Dedifferentiated amniotic fluid mesenchymal stem cell (primary cell): ENCODE results near the gene KRT26.
A peak's percentile ranks its signal among the peaks of the same experiment; 100 is the strongest.
"Not testable (repeated sequence)": the region's sequence is repeated elsewhere in the genome, so short reads cannot be mapped to it uniquely, and the experiment has no call there.

Experiments
- DNase-seq: peaks from one replicate; pipeline ENCODE4 v3.0.0-alpha.2; 2016; ENCODE audit errors: extremely low spot score

KRT26 gene, protein sequence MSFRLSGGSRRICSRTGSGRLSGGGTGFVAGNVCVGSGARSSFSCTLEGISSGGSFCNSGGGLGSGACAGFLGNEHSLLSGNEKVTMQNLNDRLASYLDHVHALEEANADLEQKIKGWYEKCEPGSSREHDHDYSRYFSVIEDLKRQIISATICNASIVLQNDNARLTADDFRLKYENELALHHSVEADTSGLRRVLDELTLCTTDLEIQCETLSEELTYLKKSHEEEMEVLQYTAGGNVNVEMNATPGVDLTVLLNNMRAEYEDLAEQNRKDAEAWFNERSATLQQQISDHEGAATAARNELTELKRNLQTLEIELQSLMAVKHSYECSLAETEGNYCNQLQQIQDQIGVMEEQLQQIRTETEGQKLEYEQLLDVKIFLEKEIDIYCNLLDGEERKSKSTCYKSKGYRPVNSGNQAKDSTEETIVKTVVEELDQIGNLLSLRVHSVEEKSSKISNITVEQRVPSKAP

DNA sequence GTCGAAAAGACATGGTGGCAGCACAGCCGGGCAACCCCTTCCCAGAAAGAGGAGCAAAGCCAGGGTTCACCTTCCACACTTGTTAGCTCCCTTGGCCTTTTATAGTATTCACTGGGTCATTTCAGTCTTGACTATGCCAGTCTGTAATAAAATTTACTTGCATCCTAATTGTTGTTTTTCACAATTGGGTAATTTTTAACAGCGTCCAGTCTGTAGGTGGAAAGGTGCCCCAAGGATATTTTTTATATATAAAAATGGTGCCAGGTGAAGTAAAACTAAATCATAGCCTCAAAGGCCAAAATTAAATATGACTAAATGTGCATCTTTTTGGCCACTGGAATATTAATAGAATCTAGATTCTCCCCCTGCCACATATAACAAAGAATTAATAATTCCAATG lies at the start of gene KRT26:
Gene KRT26, minus strand, starts transcription at position 101 of the 400 bp plus-strand sequence. Its CDS starts 88 bp downstream, at position 13.
- DNase-seq: no peak

DNA sequence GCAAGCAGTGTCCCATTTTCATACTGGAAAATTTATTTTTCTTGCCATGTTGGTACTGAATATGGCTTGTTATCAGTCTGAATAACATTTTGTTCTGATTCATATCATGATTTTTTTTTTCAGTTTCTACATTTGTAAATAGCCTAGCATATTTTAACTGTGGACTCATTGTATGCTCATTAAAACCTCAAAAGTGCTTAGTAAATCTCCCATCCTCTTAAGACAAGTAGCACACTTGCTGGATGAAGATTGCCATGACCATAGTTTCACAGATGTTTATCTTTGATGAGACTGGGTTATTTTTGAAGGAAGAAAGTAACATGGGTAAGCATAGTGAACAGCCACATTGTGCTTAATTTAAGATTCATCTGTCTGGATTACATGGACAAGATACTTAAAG lies 49.5 kb upstream of the KRT26 start:
- no peak for DNase-seq

DNA sequence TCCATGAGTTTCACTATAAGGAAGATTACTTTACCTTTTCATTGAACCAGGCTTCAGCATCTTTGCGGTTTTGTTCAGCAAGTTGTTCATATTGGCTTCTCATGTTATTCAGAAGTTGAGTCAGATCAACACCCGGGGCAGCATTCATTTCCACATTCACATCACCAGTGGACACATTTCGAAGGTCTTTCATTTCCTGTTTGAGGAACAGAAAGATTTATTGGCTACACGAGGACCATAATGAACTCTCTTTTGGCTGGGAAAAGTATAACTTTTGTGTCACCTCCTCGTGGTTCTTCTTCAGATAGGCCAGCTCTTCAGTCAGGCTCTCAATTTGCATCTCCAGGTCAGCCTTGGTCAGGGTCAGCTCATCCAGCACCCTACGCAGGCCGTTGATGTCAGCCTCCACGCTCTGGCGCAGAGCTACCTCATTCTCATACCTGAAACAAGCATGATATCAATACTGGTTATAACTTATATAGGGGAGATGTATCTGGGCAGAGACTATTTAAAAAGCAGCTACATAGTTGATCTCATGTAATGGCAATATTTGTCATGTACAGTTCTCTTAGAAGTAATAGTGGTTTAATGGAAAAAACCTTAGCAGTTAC lies 48.3 kb upstream of the KRT26 start:
- no peak for DNase-seq

DNA sequence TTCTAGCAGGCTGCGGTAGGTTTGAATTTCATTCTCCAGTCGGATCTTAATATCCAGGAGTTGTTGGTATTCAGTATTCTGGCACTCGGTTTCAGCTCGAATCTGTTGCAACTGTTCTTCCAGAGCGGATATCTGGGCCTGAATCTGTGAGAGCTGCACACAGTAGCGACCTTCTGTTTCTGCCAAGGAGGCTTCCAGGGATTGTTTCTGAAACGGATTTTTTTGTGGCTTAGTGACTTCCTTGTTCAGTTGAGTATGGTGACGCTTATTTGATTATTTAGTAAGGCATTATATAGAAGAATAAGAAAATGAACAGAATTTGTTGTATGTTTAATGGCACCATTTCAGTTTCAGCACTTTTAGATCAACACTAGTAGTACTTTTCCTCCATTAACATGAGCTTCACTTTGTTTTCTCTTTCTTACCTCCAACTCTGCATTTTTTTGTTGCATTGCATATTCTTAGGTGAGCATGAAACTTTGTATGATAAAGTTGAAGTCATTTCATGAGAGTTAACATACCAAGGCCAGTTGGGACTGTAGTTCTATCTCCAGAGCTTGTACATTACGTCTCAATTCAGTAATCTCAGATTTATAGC lies 47.6 kb upstream of the KRT26 start:
- DNase-seq: no peak

DNA sequence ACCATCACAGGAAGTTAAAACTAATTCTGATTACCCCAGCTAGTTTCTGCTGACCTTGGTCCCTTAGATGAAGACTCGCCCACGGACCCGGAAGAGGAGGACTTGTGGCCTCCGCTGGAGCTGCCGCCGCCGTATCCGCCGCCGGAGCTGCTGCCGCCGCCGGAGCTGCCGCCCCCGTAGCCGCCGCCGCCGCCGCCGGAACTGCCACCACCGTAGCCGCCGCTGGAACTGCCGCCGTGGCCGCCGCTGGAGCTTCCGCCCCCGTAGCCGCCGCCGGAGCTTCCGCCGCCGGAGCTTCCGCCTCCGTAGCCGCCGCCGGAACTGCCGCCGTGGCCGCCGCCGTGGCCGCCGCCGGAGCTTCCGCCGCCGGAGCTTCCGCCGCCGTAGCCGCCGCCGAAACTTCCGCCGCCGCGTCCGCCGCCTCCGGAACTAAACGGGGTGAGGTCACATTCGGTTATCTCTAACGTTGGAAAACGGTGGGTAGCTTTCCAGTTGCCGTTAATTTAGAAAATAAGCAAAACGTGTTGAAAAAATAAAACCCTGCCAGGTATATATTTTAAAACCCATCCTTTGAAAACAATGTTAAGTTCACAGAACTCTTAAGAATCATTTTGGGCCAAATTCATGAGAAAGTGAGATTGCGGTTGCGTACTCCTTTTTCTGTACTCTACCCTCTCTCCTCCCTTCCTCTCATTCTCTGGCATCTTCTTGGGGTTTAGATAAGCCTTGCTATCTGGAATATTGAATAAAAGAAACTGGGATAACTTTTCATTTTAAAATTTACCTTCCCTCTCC lies 46.9 kb upstream of the KRT26 start:
- peak; percentile 70 for DNase-seq

DNA sequence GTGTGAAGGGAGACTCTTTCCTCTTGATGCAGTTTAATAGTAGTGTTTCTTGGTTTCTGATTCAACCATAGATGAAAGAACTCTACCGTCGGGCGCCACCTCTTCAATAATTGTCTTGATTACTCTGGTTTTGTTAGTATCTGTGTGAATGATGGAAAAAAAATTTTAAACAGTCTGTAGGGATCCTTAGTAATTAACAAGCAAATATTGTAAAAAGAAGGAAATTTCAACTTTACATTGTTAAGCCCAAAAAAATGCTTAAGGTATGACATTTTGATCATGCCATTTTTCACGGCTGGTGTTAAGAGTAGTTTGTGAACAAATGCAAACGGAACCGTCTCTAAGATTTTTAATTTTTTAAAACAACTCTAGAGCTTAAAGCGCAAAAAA lies 46.3 kb upstream of the KRT26 start:
- DNase-seq: no peak

DNA sequence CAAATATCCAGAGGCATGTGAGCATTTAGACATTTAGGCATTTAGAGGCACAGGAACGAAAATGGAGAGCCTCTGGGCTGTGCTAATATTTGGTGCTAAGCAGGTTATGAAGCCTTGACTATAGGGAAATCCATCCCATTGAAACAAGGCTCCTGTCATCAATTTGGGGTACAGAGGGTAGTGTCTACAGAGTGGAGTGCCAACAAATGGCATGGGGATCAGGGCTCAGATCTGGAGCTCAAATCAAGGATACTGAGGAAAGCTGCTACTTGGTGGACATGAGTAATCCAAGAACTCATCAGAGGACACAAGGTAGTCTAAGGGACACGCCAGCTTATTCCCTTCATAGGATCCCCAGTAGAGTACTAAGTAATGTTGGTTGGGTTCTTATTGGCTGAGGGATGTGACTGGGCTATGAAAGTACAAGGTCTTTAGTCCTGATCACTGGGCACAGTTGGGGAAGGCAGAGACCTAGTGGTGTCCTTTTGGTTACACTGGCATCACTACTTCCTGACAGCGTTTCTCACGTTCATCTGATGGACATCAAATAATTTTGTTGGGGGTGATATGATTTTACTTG lies 45.2 kb upstream of the KRT26 start:
- DNase-seq: no peak

DNA sequence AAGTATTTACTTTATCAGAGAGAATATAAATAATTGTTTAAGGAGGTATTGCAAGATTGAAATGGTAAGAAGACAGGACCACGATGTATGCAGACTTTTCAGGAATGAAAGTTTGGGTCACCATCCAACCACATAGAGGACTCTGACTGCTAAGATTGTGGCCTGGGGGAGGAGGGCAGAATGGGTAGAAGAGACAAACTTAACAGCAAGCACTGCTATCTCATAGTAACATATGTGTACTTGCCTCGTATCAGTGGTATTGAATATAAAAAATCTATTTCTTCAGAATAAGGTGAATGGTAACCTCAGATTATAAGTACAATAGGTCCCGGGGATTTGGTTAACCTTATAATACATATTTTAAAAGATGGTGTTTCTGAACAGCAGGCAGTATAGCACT lies 44.6 kb upstream of the KRT26 start:
- no peak for DNase-seq

DNA sequence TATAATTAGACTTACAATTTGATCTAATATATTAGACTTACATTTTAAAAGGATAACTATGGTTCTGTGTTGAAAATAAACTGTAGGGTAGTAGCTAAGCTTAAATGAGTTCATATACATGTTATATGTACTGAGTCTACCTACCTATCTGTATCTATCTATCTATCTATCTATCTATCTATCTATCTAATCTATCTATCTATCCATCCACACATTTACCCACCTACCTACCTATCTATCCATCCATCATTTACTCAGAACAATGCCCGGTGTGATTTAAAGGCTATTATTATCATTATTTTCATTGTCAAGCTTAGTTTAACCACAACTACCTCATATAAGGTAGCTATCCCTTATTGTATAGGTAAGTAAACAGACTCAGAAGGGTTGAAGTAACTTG lies 43.4 kb upstream of the KRT26 start:
- no peak for DNase-seq

DNA sequence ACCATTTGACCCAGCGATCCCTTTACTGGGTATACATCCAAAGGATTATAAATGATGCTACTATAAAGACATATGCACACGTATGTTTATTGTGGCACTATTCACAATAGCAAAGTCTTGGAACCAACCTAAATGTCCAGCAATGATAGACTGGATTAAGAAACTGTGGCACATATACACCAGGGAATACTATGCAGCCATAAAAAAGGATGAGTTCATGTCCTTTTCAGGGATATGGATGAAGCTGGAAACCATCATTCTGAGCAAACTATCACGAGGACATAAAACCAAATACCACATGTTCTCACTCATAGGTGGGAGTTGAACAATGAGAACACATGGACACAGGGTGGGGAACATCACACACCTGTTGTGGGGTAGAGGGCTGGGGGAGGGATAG lies 42.7 kb upstream of the KRT26 start:
- not testable (repeated sequence) for DNase-seq

DNA sequence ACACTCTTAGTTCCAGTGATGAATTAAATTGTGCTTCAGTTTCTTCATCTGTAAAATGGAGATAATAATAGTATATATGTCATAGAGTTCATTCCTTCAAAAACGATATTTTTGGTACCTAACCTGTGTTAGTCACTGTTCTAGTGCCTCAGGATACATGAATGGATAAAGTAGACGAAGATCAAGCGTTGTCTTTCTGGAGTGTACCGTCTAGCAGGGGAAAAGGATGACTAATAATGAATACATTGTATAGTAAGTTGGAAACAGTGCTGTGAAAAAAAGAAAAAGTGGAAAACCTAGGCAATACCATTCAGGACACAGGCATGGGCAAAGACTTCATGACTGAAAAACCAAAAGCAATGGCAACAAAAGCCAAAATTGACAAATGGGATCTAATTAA lies 41.8 kb upstream of the KRT26 start:
- DNase-seq: no peak

DNA sequence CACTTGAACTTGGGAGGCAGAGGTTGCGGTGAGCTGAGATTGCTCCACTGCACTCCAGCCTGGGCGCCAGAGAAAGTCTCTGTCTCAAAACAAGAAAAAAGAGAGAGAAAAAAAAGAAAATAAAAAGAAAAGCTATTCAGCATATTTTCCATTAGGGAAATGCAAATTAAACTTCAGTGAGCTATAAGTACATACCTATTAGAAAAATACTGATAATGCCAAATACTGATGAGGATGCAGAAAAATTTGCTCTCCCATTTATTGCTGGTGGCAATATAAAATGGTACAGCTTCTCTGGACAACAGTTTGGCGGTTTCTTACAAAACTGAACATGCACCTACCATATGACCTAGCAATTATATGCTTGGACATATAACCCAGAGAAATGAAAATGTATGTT lies 40.6 kb upstream of the KRT26 start:
- no peak for DNase-seq

DNA sequence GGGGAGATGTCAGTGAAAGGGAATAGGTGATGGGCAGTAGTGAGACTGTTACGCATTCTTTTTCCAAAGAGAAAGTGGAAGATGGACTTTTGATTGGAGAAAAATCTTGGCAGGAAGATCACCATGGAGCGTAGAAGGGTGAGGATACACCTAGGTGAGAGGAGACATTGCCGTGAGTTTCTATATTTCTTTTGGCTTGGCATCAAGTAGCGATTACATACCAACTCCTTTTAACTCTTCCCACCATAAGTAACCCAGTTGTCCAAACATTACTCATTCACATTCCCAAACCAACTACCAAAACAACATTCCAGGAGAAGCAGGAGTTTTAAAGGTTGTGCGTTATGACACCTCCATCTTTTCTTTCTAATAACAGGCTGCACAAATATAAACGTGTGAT lies 38.5 kb upstream of the KRT26 start:
- DNase-seq: no peak

DNA sequence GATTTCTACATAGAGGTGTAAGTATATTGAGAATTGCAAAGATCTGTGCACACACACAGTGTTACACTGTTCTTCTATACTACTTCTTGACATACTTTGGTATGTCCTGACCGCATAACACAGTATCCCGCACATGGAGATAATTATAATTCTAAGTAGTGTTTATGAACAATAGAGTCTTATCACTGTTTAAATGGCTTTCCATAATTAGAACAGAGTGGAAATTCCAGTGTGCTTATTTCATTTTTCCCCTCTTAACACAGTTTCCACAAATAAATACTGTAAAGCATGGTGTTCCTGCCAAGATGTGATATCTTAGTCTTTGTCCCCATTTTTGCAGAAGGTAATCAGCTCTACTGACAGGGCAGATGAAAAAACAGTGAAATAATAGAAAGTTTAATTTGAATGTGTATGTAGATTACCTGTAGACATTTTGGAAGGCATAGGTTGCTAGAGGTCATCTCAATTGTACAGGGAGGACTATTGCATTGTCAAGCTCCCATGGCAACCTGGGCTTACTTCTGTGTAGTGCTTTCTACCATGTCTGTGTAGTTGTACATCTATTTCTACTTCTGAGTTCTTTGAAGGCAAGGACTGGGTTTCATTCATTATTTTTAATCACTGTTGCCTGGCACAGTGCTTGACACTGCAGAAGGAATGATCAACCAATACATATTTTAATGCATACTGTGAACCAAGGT lies 37.9 kb upstream of the KRT26 start:
- DNase-seq: no peak

DNA sequence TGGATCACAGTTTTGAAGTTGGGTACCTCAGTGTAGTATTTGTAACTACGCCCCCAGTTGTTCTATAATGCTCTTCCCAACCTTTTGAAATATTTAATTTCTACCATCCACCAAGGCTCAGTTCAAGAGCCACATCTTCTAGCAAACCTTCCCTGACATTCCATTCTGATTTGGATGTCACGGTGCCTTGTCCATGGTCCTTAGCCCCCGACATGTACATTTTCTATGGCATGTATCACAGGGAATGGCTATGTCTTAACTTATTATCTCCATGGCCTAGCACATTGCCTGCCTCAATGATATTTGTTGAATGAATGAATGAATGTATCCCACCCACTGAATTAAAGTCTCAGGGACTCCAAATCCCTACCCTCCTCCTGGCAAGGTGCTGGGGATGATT lies 34.1 kb upstream of the KRT26 start:
- no peak for DNase-seq

DNA sequence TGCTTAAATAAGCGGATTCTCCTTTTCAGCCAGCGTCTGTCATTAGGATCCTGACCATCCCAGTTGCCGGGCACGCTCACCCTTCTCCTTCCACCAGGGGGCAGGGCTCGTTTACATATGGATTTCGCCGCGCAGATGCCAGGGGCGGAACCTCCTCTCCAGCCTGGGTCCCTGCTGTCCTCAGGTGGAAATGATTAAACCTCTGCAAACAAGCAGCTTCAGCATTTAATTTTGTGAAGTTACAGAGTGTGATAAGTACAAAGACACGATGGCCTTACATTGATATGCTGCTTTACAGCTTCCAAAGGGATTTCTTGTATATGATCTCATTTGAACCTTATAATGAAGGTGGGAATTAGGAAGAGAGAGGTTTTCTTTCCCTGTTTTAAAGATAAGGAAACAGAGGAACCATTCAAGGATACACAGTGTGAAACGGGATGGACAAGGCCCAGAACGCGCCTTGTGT lies 31.6 kb upstream of the KRT26 start:
- peak; percentile 72 for DNase-seq

DNA sequence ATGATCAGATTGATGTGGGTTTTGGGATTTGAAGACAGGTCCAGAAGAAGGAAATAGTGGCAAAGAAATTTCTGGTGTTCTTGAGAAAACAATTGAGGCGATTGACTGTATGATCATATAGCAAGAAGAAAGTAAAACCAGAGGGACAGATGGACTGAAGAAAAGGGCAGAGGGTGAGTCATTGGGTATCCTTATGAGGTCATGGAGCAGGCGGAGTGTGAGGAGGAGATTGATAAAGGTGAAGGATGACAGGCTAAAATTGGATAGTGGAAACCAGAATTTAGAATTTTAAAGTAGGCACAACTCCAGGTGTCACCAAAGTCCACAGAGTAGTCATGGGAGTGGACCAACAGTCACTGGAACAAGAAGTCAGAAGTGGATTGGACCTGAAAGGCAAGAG lies 29.2 kb upstream of the KRT26 start:
- DNase-seq: no peak

DNA sequence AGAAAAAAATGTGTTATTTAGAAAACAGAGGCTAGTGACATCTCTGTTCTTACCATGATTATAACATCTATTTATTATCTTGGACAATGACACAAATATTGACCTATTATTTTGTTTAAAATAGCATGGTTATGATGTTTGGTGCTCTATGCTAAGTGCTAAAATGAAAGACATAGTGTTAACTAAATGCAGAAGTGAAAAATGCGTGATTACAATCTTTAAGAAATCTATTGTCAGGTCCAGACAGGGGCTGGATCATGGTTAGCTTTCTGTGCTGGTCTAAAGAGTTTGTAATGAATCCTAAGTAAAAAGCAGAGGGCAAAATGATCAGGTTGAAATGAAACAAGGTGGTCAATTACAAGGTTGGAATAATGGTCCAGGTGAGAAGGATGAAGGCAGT lies 28.4 kb upstream of the KRT26 start:
- DNase-seq: no peak

DNA sequence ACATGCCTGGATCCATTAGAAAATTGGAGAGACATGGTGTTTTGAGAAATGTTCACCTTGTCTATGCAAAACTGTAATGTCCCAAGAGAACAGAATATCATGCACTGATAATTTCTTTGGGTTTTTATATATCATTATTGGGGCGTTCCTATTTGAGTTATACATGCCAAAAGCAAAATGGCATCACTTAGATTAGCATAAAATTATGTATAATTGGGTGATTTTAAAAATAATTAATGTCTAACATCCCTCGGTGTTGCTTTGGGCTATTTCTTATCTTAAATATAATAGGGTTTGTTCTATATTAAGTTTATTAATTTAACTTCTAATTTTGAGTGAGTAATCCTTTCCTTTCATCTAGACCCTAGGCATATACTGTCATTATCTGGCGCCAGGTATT lies 27.9 kb upstream of the KRT26 start, which contains the start of gene KRT28:
Gene KRT28, minus strand, starts transcription at position 101 of the 400 bp plus-strand sequence. Its CDS starts 66 bp downstream, at position 35.
- DNase-seq: no peak

DNA sequence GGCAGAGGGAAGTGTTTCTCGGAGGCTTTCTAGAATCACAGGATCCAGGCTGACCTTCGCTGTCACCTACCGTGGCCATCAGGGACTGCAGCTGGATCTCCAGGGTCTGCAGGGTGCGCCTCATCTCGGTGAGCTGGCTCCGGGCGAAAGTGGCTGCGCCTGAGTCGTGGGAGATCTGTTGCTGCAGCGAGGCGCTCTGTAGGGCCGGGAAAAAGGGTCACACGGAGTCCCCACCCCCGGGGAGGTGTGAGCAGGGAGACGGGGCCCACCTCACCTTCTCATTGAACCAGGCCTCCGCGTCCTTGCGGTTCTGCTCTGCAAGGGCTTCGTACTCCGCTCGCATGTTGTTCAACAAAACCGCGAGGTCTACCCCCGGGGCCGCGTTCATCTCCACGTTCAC lies 24.8 kb upstream of the KRT26 start:
- no peak for DNase-seq
